GM23248 (cell line): ENCODE data around the gene MBP.

ENCODE experiments used
- EZH2 ChIP-seq: fragments of 200-600 bp; sonication (generic); IDR thresholded peaks from 2 replicates; pipeline ENCODE4 v1.6.1; 2018; ENCODE audit warnings: antibody characterized with exemption, mild to moderate bottlenecking; ENCODE audit not compliant: insufficient read depth, poor library complexity, severe bottlenecking
- EZH2phosphoT487 ChIP-seq: fragments of 200-600 bp; sonication (generic); IDR thresholded peaks from 2 replicates; pipeline ENCODE4 v1.6.1; 2018; ENCODE audit warnings: antibody characterized with exemption, moderate library complexity, mild to moderate bottlenecking, low read depth; ENCODE audit not compliant: insufficient read depth

DNA sequence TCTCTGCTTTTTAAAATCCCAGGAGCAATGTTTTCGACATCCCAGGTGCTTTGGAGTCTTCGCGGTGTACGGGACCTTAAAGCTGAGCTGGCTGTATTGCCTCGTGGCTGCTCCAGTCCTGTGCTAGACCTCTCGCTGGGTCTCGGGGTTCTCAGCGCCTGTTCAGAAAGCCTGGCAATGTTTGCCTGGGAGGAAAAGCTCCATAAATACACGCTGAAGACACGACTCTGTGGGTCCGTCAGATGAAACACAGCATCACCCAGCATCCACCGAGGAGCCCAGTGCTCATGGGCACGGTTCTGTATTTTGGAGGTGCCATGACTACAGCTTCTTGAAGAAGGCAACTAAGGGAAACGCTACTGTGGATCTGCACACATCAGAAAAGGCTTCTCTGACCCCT is 21.6 kb downstream of the MBP start:
- no peak for TF ChIP-seq EZH2
- TF ChIP-seq EZH2phosphoT487, result no peak
